Amygdala (tissue), 56 donors: ENCODE results near the gene DDC.
"Not testable (repeated sequence)": the region's sequence is repeated elsewhere in the genome, so short reads cannot be mapped to it uniquely, and the experiment has no call there.

Experiments used
- DNase-seq, 56 donors: peaks; one replicate each; lab custom pipeline; 2025; lab: John Stamatoyannopoulos, UW

DDC gene

DNA sequence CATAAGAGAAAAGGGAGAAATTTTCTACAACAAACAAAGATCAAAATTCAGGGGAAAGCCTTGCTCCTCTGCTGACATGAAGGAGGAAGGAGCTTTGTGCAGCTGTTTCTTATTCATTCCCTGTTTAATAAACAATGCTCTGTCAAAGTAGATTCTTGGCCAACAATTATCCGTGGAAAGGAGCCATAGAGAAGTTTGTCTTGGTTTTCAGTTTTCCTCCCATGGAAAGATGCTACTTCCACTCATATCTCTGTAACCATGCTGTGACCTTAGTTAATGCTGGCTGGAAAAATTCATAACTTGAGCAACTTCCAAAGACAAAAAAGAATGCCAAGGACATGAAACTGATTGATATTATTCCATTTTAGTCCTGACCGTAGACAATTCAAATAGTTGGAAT, 8.1 kb downstream of the DDC start:
- no peak for DNase-seq

DNA sequence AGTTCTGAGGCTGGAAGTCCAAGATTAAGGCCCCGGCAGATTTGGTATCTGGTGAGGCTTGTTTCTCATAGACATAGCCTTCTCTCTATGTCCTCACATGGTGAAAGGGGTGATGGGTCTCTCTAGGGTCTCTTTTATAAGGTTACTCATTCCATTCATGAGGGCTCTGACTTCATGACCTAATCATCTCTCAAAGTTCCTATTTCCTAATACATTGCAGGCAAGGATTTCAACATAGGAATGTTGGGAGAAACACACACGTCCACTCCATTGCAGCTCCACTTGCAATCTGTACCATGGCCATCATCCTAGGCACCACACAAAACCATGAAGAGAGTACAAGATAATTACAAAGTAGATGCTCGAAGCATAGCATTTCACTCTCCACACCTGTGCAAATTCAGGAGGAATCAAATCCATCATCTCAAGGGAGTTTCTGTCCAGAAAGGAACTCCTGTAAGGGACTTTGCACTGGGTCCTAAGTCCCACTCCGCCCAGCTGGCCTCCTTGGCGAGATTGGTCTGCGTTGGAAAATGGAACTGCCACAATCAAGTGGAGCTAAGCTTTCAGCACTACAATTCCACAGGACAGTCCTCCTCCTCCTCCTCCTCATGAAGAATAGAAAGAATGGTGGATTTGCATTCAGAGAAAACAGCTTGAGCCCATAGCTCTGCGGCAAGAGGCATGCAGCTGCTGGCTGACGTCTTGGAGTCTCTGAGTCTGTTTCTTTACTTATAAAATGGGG, 8.8 kb downstream of the DDC start:
- DNase-seq, result no peak

DNA sequence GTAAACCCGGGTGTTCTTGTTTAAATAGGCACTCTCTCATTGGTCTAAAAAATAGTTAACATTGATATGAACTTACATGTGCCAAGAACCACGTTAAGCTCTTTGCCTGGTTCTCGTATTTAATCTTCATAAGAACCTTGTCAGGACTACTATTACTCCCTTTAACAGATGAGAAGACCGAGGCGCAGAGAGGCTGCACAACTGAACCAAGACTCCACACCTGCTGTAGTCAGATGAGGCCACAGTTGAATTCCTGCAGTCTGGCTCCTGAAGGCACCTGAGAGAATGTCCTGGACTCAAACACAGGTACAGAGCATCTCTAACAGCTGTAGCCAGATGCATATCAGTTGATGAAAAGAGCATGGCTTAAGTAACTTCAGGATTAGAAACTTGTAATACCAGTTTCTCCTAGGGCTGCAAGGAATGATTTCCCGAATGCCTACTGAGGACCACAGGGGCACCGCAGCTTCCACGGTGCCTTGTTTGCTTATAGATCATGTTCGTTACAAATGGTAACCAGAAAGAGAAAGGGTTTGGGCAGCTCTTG, 9.5 kb downstream of the DDC start:
- no peak for DNase-seq

DNA sequence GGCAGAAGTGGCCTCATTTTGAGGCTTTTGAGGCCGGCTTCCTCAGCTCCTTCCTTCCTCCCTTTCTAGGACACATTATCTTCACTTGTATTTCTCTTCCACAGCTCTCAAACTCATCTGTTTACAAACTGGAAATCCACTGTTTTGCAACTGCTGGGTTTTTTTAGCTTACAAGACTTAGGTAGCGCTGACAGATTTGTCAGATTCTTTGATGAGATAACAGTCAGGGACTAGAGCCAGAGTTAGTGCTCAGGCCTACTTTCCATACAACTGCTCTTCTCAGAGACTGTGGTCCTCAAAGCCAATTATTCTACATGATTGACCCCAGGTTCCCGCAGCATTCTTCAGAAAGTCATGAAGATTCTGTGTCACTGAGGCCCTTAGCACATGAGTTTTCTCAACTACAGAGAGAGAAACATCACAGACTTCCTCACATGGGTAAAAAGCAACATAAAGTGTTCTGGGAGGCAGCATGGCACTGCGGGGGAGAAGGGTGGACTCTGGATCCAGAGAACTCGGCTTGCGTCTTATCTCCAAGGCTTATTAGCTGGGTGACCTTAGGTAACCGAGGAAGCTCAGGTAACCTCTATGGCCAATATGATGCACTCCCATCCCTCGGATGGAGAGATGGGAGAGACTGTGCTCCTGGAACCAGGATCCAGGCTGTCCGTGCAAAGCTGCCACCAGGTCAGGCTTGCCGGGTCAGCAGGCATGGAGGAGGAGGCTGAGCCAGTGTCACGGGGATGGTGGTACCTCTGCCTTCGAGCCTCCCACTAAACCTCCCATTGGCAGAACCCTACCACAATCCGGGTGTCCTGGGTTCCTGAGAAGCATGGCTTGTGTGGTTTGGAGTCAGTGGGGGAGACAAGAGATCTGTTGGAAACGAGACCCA, 10.5 kb downstream of the DDC start:
- no peak for DNase-seq

DNA sequence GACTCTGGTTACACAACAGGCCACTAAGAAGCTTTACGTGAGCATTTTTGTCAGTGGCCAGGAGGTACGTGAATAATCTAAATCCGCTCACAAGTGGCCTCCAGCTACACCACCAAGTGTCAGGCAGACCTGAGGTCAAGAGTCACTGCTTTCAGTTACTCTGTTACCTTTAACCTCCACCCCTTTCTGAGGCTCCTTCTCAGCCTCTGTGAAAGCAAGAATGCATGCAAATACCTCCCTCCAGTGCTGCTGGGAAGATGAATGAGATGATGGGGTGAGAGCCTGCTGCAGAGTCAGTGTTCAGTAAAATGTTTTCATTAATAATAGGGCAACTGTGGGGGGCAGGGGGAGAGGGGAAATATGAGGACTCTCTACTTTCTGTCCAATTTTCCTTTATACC, 11.2 kb downstream of the DDC start:
- no peak for DNase-seq

DNA sequence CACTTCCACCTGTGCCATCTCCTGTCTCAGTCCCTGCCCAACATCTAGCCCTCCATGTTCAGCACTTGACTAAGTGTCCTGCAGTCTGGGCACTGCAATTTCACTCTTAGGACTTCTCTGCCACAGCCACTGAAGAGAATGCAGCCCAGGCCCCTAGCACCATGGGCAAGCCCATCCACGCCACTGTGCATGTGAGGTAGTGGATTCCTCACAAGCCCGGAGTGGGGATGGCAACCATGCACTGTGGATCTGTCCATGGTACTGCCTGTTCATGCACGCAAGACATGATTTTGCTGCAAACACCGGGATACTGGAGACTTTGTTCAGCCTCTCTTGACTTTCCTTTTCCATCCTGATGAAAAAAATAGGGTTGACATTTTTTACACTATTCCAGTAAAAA, 12.3 kb downstream of the DDC start:
- peak in 1 of 56 donors; percentile 6 for DNase-seq

DNA sequence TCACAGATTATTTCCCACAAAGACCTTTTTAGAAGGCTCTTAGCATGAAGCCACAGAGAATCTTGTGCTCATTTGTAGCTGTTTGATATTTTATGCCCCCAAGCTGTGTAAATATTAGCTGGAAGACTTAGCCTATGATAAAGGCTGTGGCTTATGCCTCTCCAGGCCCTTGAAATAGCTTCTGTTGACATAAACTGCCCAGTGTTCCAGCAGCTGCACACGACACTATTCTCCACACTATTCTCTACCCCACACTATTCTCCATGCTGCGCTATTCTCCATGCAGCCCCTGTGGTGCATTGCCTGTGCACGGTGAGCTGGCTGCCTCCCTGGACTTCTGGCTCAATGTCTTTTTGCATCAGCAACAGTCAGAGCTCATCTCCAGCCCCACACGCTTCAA, 13.1 kb downstream of the DDC start:
- DNase-seq, result no peak

DNA sequence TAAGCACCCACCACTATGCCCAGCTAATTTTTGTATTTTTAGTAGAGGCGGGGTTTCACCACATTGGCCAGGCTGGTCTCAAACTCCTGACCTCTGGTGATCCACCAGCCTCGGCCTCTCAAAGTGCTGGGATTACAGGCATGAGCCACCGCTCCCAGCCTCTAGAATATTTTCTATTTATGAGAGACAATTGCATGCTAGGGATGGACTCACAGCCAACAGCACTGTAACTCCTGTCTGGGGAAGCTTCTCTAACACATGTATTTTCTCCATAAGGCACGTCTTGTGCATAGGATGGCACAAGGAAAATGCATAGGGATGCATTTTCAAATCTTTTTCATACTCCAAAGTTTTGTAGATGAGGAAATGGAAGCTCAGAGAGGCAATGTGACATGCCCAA, 19.6 kb downstream of the DDC start:
- DNase-seq, result not testable (repeated sequence)

DNA sequence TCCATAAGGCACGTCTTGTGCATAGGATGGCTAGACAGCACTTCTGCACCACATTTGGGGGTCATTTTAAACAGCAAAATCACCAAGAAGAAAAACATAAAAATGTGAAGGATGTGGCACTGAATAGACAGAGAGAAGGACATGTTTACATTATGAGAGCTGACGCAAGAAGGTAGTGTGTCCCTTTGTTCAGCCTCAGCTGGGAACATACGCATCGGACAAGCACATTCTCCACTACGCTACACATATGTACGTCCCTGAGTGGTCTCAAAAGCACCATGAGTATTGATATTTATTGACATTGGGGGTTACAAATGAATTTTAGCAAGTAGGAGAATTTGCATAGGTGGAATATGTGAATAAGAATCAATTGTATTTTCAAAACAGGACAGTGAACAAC, 20.2 kb downstream of the DDC start:
- DNase-seq, result no peak

DNA sequence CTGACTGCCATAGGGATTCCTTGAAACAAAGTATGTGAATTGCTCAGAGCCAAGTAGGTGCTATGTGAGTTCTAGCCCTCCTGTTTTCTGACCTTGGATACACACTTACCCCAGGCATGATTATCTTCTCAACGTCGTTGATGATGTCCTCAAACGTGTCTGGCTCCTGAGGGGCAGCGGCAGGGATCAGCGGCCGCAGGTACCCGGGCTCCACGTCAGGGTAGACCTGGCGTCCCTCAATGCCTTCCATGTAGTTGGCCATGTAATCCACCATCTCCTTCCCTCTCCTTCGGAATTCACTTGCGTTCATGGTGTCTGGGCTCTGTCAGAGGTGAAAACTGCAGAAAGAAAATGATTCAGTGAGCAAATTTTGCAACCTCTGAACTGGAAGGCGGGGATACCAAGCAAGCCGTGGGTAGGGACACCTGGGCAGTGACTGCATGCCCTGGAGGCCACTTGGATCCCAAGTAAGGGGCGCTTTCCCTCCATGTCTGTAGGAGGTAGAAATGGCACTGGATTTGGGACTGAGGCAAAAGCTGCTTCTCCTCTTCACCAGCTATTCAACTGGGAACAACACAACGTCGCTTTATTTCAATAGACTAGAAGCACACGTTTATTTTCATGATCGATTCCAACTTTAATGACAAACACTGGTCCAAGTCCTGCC, 21.3 kb downstream of the DDC start:
- no peak for DNase-seq

DNA sequence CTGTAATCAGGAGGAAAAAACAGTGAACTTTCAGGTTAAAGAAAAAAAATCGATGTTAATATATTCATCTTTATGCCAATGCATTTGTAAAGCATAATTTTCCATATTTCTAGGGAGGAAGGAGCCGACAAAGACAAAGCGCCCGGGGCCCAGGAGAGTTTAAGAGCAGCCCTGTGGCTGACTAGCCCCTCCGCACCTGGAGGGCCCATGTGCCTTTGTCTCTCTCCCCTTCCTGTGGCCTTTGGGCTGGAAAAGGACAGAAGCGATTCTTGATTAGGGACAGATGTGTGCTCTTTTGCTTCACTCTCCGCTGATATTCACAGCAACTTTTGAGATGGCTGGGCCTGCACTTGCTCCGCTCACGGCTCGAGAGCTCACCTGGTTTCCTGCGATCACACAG, 23.1 kb downstream of the DDC start:
- DNase-seq, result no peak

DNA sequence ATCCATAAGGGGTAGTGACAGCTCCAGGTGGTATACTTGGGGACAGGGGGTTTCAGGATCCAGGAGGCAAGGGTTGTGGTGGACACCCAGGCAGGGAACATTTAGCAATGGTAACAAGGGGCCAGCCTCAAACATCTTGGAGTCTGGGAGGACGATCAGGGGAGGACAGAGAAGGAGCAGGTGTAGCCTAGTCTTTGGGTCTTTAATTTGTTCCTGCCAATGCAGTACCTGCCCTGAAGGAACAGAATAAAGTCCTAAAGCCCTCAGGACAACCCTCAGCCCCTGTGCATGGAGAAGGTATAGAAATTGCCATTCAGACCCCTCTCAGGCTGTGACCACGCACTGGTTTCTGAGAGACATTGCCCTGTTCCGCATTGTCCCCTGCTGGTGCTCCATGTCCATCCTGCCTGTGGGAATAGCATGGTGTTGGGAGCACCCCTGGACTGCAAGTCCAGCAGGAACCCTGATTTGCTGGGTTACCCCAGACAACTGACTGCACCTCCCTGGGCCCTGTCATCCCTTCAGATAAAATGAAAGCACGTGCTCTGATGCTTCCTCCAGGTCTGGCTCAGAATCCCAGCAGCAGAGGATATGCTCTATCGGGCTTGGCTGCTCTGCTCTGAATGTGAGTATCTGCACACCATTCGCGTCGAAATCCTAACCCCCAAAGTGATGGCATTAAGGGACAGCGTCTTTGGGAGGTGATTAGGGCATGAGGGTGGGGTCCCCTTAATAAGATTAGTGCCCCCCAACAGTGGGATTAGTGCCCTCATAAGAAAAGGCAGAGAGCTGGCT, 24.2 kb downstream of the DDC start:
- no peak for DNase-seq

DNA sequence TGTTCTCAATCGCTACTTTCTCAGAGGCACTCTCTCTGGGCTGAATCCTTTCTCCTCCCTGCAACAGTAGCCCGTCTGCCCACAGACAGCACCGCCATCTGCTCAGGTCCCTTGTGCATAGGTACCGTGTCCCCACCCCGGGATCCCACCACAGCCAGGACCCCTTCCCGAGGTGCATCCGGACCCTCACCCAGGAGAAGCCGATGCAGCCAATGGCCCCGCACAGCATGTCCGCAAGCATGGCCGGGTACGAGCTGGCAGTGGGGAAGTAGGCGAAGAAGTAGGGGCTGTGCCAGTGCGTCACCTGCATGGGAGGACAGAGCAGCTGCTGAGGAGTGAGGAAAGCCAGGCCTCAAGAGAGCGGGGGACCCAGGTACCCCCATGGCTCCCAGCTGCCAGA, 25.5 kb downstream of the DDC start:
- DNase-seq, result no peak

DNA sequence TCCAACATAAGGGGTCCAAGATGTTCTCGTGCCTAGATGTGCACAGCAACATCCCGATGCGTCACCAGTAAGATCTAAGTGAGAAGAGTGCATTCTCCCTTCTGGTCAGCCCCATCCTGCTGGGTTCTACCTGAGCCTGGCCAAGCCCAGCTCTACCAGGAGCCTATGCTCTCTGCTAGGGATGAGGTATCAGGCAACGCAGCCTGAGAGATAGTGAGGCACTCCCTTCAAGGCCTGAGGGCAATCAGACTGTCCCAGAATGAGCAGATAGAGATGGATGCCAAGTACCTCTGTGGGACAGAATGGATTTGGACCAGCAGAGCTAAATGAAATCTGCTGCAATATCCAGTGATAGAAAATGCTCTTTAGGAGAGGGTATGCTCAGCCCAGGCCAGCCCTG, 26.7 kb downstream of the DDC start:
- DNase-seq, result no peak

DNA sequence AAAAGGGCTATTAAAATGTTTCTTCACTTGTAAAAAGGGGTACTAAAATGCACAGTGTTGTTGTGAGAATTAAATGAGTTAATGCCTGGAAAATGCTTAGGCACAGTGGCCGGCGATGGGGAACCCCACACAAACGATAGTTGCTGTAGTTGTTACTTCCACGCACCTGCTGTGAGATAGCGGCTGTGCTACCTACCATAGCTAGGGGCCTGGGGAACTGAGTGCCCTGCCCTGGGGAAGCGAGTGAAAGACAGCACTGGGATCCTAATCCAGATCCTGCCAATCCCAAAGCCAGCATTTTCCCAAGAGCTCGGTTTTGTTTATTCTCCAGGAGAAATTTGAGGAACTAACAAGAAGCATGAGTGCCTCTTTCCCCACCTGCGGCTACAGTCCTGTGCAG, 27.8 kb downstream of the DDC start:
- DNase-seq, result no peak

DNA sequence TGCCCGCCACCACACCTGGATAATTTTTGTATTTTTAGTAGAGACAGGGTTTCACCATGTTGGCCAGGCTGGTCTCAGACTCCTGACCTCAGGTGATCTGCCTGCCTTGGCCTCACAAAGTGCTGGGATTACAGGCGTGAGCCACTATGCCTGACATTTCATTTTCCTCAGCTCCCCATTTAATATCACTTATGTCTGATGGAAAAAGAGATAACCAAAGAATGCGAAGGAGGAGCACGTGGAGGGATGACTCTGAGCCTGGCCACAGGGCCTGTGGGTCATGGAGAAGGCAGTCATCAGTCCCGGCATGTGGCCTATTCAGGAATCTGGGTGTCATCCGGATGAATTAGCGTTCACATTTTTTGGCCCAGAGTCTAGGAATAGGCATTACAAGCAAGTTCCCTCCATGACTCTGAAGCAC, 29.9 kb downstream of the DDC start:
- not testable (repeated sequence) for DNase-seq

DNA sequence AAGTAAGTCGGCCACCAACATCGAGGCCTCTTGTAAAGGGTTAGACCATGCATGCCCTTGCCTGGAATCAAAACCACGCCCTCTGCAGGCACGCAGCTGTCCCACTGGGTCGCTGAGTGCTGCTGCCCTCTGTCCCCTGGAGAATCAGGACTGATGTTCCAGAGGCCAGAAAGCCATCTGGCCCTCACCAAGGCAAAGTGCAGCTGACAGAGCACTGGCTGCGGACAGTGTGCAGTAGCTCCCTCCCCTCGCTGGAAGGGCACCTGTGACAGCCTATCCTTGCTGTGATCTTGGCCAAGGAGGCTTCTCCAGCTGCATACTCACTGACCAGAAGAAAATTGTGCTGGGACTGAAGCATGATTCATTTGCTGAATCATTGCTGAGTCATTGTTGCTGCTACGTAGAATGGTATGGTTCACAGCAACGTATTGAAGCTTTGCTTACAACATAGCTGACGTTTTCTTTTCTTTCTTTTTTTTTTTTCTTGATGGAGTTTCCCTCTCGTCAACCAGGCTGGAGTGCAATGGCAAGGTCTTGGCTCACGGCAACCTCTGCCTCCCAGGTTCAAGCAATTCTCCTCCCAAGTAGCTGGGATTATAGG, 30.4 kb downstream of the DDC start:
- DNase-seq, result no peak

DNA sequence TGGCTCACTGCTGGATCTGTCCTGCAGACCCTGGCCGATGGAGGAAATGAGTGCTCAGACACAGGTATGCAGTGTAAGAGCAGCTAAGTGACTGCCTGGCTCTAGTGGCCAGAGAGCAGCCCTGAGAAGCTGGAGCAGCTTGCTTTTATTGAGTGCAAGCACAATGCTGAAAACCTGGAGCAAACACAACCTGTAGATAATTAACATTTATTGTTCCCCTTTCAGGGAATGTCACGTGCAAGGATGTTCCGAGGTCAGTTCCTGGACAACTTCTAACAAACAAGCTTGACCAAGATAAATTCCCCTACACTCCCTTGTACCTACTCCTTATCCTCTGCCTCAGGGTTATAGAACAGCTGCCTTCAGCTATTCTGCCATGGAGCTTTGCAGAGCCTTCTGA, 31.3 kb downstream of the DDC start:
- no peak for DNase-seq

DNA sequence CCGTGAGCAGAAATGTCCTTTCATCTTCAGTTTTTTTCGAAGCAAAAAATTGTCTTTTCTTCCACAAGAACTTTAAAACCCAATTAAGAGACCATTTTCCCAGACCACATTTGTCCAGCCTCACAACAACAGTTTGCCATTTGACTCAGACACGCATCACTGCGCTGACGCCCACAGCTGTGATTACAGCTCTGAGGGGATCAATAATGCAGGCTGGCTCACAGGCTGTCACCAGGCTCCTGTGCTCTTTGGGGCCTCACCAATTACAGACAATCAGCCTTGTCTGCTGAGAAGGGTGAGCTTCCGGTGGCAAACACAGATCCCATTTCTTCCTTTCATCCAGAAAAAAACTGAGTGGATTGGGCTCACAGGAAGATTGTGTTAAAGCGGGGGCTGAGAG, 33.3 kb downstream of the DDC start:
- peak in 3 of 56 donors; percentile 6 to 52 (median 42) for DNase-seq

DNA sequence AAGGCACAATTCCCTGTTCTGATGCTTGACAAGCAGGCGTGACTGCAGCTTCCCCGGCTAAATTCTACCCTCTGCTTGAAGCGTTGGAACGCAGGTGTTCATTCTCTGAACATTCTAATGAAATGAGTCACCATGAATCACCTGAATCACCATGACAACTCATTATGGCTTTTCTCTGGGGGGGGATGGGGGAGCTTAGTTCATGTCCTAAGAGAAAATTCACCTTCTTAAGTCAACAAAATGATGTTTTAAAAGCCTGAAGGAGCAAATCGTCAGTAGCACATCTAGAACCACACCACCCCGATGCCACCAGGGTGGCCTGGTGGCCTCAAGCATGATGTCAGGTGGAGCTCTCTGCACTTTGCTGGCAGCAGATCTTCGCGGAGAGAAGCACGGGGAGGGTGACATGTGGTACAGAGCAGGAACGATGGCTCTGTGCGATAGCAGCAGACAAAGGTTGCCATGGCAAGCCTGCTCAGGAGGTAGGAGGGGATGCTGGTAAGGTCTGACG, 33.7 kb downstream of the DDC start:
- peak in 14 of 56 donors; percentile 6 to 55 (median 16) for DNase-seq
